ENCODE data around the gene CDHR3.

Gene CDHR3

GRCh38 chr7:106062521-106062931, 99.5 kb downstream of the CDHR3 start:
- Histone ChIP-seq H3K4me3 (ENCODE audit: low read length) (no peak overlapping the region), H3K4me2 (ENCODE audit: low read depth, low read length) (no peak overlapping the region)

DNA sequence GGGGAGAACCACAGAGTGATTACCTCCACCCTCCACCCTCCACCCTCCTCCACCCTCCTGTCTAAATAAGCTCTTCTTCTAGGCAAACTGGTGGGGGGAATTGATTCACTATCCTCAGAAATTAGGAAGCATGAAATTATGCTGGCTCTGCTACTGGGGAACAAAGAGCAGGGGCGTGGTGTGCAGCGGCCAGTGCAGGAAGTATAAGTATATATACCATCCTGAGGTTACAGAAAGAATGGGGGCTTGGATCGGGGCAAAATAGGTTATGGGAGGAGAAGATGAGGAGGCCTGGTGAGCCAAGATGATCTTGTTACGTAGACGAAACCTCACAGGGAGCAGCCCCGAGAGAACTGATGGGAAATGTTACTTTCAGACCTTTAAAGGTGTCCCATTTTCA, 100.0 kb downstream of the CDHR3 start:
- Histone ChIP-seq H3K79me2 (ENCODE audit: low read length) (no peaks in the 10 kb centered on the region), H3K4me1 (ENCODE audit: low read length) (peaks cover 8% of the 10 kb centered on the region), H3K9me3 (replicated peaks; ENCODE audit: insufficient read depth, low read length) (no peaks in the 10 kb centered on the region), H3K9me2 (replicated peaks; ENCODE audit: insufficient read depth, low read length) (no peaks in the 10 kb centered on the region), H2AFZ (ENCODE audit: low read length) (no peak overlapping the region), H3K9ac (ENCODE audit: low read length) (no peak overlapping the region), H3F3A (ENCODE audit: insufficient read depth, low read length) (no peaks in the 10 kb centered on the region), H3K4me2 (ENCODE audit: low read depth, low read length) (no peak overlapping the region), H3K36me3 (replicated peaks; ENCODE audit: insufficient read depth, low read length) (no peaks in the 10 kb centered on the region), H3K27ac (ENCODE audit: low read length) (no peak overlapping the region), H3K4me3 (ENCODE audit: low read length) (no peak overlapping the region), H4K20me1 (ENCODE audit: insufficient read depth, low read length) (no peaks in the 10 kb centered on the region), H3K27me3 (replicated peaks; ENCODE audit: insufficient read depth, low read length) (no peaks in the 10 kb centered on the region)
- TF ChIP-seq CTCF (IDR thresholded peaks at IDR 0.05; ENCODE audit: low read length) (no peak), EZH2 (optimal IDR thresholded peaks at IDR 0.05; ENCODE audit: low read depth, low read length) (no peak)
- no peak for DNase-seq

More at GRCh38 chr7:106062521-106062931, 99.5 kb downstream of the CDHR3 start:
- no peak for TF ChIP-seq CTCF (IDR thresholded peaks at IDR 0.05; ENCODE audit: low read length)
- TF ChIP-seq EZH2 (optimal IDR thresholded peaks at IDR 0.05; ENCODE audit: low read depth, low read length) = no peak
- TF ChIP-seq EZH2phosphoT487 (IDR thresholded peaks at IDR 0.05; ENCODE audit: low read length) = no peak
- H3K9ac ChIP-seq (ENCODE audit: low read length) = no peak overlapping the region
- no peaks in the 10 kb centered on the region for H3K9me3 ChIP-seq (replicated peaks; ENCODE audit: insufficient read depth, low read length)
- no peaks in the 10 kb centered on the region for H4K20me1 ChIP-seq (ENCODE audit: insufficient read depth, low read length)
- no peaks in the 10 kb centered on the region for H3K9me2 ChIP-seq (replicated peaks; ENCODE audit: insufficient read depth, low read length)
- no peaks in the 10 kb centered on the region for H3F3A ChIP-seq (ENCODE audit: insufficient read depth, low read length)
- H3K27ac ChIP-seq (ENCODE audit: low read length) = no peak overlapping the region
- no peak for DNase-seq
- no peak overlapping the region for H2AFZ ChIP-seq (ENCODE audit: low read length)
- no peaks in the 10 kb centered on the region for H3K79me2 ChIP-seq (ENCODE audit: low read length)
- H3K27me3 ChIP-seq (replicated peaks; ENCODE audit: insufficient read depth, low read length) = no peaks in the 10 kb centered on the region
- H3K4me1 ChIP-seq (ENCODE audit: low read length) = peaks cover 8% of the 10 kb centered on the region
- no peaks in the 10 kb centered on the region for H3K36me3 ChIP-seq (replicated peaks; ENCODE audit: insufficient read depth, low read length)

GRCh38 chr7:106063692-106064091, 100.6 kb downstream of the CDHR3 start:
- H3K9ac ChIP-seq (ENCODE audit: low read length) = no peak overlapping the region
- H3K9me2 ChIP-seq (replicated peaks; ENCODE audit: insufficient read depth, low read length) = no peaks in the 10 kb centered on the region
- H3K27me3 ChIP-seq (replicated peaks; ENCODE audit: insufficient read depth, low read length) = no peaks in the 10 kb centered on the region
- no peak overlapping the region for H3K4me3 ChIP-seq (ENCODE audit: low read length)
- H3F3A ChIP-seq (ENCODE audit: insufficient read depth, low read length) = no peaks in the 10 kb centered on the region
- DNase-seq = no peak
- no peaks in the 10 kb centered on the region for H3K9me3 ChIP-seq (replicated peaks; ENCODE audit: insufficient read depth, low read length)
- H2AFZ ChIP-seq (ENCODE audit: low read length) = no peak overlapping the region
- H3K4me1 ChIP-seq (ENCODE audit: low read length) = peaks cover 8% of the 10 kb centered on the region
- H3K27ac ChIP-seq (ENCODE audit: low read length) = no peak overlapping the region
- H3K36me3 ChIP-seq (replicated peaks; ENCODE audit: insufficient read depth, low read length) = no peaks in the 10 kb centered on the region
- H3K4me2 ChIP-seq (ENCODE audit: low read depth, low read length) = no peak overlapping the region
- H4K20me1 ChIP-seq (ENCODE audit: insufficient read depth, low read length) = no peaks in the 10 kb centered on the region
- TF ChIP-seq EZH2phosphoT487 (IDR thresholded peaks at IDR 0.05; ENCODE audit: low read length) = no peak
- no peak for TF ChIP-seq EZH2 (optimal IDR thresholded peaks at IDR 0.05; ENCODE audit: low read depth, low read length)
- TF ChIP-seq CTCF (IDR thresholded peaks at IDR 0.05; ENCODE audit: low read length) = no peak
- no peaks in the 10 kb centered on the region for H3K79me2 ChIP-seq (ENCODE audit: low read length)
